GM19238 (cell line): ENCODE measurements around the gene TECR.
"Not testable (repeated sequence)": the region's sequence is repeated elsewhere in the genome, so short reads cannot be mapped to it uniquely, and the experiment has no call there.

Experiments used
- DNase-seq: peaks from one replicate; pipeline ENCODE4 v3.0.0; 2011; ENCODE audit warnings: low spot score; ENCODE audit not compliant: insufficient read length

Gene TECR

DNA sequence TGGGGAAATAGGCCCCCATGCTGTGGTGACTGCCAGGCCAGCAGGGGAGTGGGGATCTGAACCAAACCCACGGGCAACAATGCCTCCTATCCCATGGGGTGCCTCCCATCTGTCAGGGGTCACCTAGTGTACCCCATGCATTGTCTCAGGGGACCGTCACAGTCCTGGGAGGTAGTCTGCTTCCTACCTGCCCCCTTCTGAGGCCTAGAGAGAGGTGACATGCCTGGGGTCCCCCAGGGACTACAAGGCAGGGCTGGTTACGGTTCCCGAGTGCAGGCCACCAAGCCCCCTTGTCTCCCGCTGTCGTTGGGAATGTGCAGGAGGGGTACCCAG is 31.3 kb downstream of the TECR start:
- no peak for DNase-seq

DNA sequence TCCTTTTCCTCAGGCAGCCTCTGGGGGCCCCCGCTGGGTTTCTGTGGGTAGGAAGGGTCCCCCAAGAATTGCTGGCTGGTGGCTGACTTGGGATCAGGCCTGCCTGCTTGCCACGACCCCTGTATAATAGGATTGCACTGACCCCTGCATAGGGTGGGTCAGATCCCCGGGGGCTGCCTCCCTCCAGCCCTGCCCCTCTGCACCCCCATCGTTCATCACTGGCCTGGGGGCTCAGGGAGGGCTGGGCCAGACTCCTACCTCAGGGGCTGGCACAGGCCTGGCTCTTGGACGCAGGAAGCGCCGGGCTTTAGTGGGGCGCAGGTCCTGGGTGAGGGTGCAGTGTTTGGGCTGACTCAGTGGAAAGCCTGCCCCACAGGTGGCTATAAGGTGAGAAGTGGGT is 31.9 kb downstream of the TECR start:
- no peak for DNase-seq

DNA sequence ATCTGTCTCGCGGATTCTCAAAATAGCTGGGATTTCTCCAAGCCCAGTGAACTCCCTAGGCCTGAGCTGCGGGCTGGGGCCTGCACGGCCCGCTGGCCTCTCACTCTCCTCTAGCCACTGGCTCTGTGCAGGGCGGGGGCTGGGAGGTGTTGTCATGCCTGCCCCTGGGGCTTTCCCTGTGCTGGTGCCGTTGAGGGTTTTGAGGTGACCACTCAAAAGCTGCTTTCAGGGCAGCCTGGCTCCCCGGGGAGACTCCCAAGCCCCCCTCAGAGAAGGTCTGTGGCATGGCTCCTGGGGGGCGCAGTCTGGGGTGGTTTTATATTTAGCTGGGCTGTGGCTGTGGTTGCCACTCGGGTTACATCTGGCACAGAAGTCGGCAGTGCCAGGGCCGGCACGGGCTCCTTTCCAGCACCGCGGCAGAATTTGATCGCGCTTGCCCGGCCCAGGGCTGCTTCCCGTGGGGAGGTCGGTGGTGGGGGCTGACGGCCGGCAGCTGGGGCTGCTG is 32.5 kb downstream of the TECR start:
- no peak for DNase-seq

DNA sequence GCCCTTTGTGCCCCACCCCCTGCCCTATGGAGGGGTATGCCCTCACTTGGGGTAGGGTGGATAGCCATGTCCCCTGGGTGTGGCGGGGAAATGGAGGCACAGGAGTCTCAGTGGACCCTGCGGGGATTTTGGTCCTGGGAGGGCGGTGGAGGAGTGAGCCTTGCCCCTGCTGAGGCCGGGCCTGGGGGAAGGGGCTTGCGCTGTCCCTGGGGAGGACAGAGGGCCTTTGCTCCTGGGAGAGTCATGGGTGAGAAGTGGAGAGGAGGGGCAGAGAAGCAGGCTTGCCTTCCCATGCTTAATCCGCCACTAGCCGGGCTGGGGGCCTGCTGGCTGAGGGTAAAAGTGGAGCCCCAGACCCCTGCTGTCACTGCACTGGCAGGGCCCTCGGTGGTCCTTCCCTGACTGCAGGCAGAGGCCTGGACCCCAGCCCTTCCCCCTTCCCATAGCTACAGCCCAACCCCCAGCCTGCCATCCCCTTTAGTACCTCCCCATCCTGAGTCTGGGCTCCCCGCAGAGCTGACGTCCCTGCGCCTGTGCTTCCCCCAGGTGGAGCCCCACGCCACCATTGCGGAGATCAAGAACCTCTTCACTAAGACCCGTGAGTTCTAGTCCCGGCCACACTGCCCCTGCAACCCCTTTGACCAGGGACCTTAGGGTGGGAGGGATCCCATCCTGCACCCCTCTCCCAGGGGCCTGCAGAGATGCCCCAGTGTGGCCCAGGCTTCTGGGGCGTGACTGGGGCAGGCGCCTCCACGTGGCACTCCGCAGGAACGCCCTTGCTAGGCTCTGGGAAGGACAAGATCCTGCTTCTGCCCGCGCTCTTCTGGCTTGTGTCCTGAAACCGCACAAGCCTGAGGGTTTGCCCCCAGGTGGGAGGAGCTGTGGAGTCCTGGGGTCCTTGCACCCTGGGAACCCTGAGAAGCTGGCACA is 33.5 kb downstream of the TECR start:
- no peak for DNase-seq

DNA sequence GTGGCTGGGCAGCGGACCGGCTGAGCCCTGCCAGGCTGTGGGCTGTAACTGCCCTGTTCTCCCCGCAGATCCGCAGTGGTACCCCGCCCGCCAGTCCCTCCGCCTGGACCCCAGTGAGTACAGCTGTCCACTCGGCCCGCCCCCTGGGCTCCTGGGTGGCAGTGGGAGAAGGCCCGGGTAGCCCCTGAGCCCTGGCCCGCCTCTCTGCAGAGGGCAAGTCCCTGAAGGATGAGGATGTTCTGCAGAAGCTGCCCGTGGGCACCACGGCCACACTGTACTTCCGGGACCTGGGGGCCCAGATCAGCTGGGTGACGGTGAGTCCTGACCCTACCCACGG is 34.2 kb downstream of the TECR start:
- no peak for DNase-seq

DNA sequence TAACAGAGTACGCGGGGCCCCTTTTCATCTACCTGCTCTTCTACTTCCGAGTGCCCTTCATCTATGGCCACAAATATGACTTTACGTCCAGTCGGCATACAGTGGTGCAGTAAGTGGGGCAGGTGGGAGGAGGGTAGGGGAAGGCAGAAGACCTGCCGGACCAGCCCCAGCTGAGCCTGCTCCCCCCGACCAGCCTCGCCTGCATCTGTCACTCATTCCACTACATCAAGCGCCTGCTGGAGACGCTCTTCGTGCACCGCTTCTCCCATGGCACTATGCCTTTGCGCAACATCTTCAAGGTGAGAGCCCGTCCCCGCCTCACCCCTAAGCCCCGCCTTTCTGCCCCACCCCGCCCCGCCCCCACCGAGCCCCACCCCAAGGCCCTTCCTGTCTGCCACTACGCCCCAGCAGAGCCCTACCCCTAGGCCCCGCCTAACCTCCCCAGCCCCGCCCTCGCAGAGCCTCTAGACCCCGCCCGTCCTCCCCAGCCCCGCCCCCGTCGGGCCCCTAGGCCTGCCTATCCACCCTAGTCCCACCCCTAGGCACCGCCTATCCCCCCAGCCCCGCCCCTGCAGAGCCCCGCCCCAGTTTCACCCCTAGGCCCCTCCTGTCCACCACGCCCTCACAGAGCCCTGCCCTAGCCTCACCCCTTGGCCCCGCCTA is 34.7 kb downstream of the TECR start:
- peak; percentile 32 for DNase-seq

DNA sequence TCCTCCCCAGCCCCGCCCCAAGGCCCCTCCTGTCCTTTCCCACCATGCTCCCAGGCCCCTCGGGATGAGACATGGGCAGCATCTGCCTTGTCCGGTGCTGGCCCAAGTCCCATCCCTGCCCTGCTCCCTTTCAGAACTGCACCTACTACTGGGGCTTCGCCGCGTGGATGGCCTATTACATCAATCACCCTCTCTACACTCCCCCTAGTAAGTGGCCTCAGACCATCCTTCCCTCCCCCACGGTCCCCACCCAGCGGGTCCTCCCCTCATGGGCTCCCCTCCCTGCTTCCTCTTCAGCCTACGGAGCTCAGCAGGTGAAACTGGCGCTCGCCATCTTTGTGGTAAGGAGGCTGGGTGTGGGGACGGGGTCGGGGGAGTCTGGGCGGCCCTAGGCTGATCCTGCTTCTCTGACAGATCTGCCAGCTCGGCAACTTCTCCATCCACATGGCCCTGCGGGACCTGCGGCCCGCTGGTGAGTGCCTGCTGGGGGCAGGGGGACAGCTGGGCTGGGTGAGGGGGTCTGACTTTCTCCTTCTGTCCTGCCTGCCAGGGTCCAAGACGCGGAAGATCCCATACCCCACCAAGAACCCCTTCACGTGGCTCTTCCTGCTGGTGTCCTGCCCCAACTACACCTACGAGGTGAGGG is 35.4 kb downstream of the TECR start:
- DNase-seq = not testable (repeated sequence)

DNA sequence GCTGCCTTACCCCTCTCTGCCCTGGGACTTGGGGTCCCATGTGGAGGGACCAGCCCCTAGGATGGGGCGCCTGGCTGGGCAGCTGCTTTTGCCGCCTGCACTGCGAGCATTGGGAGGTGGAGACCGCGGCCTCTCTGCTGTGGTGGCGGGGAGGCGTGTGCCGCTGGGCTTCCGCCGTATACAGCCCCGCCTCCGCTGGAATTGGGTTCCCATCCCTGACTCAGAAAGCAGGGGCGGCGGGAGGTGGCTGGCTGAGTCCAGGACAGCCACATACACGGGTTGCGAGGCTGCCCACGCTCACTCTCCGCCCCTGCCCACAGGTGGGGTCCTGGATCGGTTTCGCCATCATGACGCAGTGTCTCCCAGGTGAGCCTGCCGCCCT is 35.9 kb downstream of the TECR start:
- no peak for DNase-seq

DNA sequence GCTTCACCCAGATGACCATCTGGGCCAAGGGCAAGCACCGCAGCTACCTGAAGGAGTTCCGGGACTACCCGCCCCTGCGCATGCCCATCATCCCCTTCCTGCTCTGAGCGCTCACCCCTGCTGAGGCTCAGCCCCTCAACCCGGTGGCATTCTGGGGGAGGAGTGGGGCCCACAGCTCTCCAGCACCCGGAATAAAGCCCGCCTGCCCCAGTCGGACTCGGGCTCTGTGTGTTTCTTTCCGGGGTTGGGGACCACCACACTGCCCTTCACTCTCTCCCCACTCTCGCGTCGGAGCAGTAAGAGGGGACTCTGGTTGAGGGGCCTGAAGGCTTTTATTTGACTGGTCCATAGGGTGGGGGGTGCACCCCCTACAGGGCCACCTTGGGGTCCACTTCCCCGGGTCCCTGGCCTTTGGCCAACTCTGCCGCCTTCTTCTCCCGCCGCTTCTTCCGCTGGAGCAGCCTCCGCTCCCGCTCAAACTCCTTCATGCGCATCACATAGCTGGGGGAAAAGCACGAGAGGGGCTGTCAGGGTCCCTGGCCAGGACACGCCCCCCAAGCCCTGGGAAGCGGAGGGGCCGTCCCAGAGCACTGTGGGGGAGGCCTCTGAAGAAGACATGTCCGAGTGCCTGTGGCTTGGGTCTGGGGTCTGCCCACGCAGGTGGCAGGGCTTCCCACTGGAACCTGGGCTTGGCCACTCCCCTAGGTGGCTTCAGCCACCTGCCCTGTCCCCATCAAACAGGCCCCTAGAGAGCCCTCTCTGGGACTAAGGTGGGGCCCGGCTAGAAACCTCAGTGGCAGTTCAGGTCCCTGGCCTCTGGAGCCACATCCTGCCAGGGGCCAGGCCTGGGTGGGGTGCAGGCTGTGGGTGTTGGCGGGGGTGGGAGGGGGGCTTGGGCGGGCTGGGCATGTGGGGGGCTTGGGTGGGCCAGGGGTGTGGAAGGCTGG is 36.6 kb downstream of the TECR start:
- no peak for DNase-seq

DNA sequence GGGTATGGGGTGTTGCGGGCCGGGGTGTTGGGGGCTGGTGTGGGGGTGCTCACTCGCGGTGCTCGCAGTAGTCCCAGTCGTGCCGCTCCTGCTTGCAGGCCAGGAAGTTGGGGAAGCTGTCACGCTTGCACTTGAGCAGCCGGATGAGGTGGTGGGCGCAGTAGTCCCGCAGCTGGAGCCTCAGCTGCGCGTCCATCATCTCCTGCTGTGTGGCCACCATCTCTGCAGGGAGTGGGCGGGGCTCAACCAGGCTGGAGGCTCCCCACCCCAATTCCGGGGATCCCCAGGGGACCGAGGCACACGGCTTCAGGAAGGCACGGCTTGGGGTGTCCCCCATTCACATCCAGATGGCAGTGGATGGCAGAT is 37.3 kb downstream of the TECR start:
- no peak for DNase-seq

DNA sequence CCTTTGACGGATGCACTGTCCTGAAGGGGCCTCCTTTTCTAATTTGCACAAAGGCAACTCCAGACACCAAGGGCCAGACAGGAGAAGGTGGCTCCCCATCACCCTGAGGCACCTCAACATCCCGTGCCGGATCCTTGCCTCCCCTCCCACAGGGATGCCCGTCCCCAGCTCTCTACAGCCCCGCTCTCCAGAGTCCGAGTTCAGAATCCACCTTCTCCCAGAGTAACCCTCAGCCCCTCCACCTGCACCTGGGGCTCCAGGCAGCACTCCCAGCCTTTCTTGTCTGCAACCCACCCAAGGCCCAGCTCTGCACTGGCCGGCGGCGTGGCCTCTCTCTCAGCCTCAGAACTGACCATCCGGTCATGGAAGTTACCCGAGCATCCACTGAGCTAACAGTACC is 37.7 kb downstream of the TECR start:
- no peak for DNase-seq

DNA sequence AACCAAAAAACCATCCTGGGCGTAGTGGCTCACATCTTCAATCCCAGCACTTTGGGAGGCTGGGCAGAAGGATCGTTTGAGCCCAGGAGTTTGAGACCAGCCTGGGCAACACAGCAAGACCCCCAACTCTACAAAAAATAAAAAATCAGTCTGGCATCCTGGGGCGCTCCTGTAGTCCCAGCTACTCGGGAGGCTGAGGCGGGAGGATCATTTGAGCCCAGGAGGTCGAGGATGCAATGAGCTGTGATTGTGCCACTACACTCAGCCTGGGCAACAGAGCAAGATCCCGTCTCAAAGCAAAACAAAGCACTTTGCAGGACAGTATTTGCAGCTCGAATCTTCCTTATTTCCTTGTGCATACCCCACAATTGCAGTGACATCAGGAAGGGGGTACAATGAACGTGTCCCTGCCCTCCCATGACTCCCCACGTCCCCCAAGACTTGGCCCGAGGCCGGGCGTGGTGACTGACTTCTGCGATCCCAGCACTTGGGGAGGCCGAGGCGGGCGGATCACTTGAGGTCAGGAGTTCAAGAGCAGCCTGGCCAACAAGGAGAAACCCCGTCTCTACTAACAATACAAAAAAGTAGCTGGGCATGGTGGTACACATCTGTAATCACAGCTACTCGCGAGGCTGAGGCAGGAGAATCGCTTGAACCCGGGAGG is 41.6 kb downstream of the TECR start:
- no peak for DNase-seq

DNA sequence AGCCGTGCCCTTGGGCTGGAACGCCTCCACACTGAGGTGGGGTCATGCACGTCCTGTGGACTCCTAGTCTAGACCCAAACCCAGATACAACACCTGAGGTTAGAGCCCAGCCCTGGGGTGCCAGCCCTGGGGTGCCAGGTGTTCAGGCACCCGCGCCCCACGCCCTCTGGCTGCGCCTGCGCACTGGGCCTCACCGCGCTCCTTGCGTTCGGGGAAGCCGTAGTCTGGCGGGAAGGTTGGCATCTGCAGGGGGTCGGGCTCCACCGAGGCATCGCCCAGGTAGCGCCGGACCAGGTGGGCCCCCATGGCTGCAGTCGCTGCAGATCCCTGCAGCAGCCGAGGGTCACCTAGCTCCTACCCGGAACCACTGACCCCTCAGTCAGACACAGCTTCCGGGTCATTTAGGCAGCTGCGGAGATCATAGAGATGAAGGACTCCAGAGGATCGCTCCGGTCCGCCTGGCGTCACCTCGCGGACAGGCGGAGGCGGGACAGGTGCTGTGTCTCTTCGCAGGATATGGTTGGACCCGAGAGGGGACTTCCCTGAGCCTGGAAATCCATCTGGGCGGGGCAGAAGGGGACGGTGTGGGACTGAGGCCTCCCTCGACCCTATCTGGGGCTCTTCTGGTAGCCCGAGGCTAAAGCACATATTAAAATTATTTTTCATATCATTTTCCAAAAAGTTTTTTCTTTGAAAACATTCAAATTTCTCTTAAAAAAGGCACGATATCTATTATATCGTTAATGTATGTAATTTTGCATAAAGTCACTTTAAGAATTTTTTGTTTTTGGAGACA is 42.5 kb downstream of the TECR start, which contains the start of gene NDUFB7:
Gene NDUFB7 (minus strand): TSS at position 372 of the 796 bp plus-strand sequence. CDS start 66 bp downstream, at position 306.
- DNase-seq = peak; percentile 85

DNA sequence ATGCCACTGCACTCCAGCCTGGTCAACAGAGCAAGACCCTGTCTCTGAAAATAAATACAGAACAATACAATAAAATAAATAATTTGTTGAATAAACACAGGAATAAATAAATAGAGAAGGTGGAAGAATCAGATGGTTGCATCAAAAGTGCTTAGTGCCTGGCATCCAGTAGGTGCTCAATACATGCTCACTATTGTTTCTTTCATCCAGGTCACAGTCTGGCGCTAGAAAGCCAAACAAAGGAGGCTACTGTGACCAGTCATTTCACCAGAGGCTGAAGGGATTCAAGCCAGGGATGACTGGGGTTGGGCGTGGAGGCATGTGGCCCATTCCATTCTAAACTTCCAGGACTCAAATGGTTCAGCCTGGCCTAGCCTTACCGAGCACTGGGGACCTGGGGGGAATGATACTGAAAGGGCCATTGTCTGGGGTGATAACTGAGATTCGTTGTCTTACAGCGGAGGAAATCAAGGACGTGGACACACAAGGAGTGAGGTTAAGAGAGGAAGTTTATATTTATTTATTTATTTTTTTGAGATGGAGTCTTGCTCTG is 46.1 kb downstream of the TECR start:
- DNase-seq = no peak

DNA sequence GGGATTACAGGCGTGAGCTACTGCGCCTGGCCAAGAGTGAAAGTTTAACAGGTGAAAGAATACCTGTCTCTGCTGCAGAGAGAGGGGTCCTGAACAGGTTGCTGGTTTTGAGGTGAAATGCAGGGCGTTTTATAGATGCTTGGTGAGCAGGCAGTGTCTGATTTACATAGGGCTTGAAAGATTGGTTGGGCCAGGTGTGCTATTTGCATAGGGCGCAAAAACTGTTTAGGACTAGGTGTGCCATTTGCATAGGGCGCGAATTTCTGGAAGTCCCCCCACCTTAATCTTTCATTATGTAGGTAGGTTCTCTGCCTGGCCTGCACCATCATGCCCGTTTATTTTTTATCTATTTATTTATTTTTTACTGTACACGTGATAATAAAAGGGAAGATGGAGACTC is 47.0 kb downstream of the TECR start:
- DNase-seq = no peak

DNA sequence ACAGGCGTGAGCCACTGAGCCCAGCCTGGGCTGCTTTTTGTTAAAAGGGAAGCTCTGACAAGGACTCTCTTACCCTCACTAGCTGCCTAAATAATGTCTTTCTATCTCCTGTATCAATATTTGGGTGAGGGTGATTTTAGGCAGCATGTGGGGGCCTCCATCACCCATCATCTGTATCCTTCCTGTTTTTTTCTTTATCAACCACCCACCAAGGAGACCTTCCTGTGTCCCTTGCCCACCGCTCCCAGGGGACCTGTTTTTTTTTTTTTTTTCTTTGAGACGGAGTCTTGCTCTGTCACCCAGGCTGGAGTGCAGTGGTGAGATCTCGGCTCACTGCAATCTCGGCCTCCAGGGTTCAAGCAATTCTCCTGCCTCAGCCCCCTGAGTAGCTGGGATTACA is 47.9 kb downstream of the TECR start:
- DNase-seq = no peak

DNA sequence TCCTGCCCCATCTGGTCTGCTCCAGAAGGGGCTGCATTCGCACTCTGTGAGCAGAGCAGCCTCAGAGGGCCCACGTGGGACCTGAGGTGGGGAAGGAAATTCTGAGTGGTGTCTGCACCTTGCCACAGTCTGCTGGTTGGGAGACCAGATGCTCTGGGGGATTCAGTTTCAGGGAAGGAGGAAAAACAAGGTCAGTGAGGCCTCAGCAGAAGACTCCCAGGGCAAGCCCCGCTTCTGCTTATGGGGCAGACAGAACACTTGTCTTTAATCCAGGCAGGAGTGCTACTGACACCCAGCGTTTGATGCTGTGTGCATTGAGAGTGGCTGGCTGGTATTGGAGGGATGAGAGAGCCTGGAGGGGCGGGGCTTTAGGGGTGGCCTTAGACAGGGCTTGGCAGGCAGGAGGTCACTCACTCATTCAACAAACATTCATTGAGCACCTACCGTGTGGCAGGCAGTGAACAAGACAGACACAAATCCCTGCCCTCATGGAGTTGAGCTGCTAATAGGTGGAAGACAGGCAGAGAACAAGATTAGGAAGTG is 48.6 kb downstream of the TECR start:
- DNase-seq = no peak

DNA sequence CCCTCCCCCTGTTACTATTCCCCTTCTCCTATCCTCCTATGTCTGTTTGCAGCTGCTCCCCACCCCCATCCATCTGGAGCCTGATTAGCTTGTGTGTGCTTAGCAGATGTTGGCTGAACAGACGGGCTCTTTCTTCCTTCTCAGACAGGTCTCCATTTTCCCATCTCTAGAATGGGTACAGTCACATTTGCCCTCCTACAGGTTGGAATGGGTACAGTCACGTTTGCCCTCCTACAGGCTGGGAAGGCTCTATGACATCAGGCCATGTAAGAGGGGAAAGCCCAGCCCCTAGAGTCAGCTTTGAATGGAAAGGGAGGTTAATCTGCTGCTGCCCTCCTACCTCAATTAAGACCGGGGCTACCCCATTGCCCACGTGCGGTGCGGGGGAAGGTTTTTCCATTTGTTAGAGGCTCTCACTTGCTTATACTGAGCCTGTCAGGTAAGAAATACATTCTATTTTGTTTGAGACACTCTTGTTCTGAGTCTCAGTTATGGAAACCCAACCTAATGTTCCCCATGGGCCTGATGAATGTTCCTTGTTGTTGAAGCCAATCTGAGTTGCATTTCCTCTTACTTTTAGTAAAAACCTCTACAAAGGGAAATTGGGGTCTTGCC is 51.3 kb downstream of the TECR start:
- no peak for DNase-seq

DNA sequence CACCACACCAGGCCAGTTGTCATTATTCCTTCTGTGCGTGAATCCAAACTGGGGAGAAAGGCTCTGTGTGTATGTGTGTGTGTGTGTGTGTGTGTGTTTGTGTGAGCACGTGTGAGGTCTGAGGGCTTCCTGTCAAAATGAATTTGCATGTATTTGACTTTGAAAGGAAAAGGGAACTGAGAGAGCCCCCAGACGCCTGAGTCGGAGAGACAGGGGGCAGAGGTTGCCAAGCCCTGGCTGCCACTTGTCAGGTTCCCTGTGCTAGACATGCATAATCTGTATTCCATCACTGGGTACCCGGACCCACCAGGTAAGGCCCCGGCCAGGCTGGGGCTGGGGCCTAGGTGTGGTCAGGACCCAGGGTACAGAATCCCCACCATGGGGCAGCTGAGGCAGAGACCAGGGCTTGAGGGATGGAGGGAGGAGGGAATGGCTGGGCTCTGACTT is 53.5 kb downstream of the TECR start, which contains the start of gene CLEC17A:
Gene CLEC17A (plus strand): TSS at position 191 of the 447 bp plus-strand sequence. CDS start 77 bp downstream, at position 268.
- DNase-seq = peak; percentile 57
